DMS79 treated with DMSO at 0.1 percent for 48 hours (cell line): ENCODE results near the gene RFX3.

Experiments used
- DNase-seq: peaks from one replicate; lab custom pipeline; 2025; lab: John Stamatoyannopoulos, UW

RFX3 gene

GRCh38 chr9:3475300-3476020, 50.3 kb downstream of the RFX3 start:
- no peak for DNase-seq

- DNase-seq: no peak
These were observed 51.0 kb downstream of the RFX3 start for GRCh38 chr9:3474821-3475220.

GRCh38 chr9:3473405-3473804, 52.4 kb downstream of the RFX3 start:
- no peak for DNase-seq

GRCh38 chr9:3471883-3472282, 53.9 kb downstream of the RFX3 start:
- no peak for DNase-seq

GRCh38 chr9:3468421-3469205, 57.2 kb downstream of the RFX3 start:
- no peak for DNase-seq

GRCh38 chr9:3467593-3468219, 58.1 kb downstream of the RFX3 start:
- DNase-seq: no peak

GRCh38 chr9:3464033-3464638, 61.7 kb downstream of the RFX3 start:
- no peak for DNase-seq

- peak; percentile 25 for DNase-seq
These were observed 66.9 kb downstream of the RFX3 start for GRCh38 chr9:3458806-3459475.

- no peak for DNase-seq
These were observed 68.6 kb downstream of the RFX3 start for GRCh38 chr9:3457175-3457574.

GRCh38 chr9:3455717-3456116, 70.1 kb downstream of the RFX3 start:
- DNase-seq: peak; percentile 15

- no peak for DNase-seq
These were observed 70.7 kb downstream of the RFX3 start for GRCh38 chr9:3455094-3455493.

- DNase-seq: no peak
These were observed 73.8 kb downstream of the RFX3 start for GRCh38 chr9:3451956-3452355.

- peak; percentile 90 for DNase-seq
These were observed 78.0 kb downstream of the RFX3 start for GRCh38 chr9:3447788-3448187.

- DNase-seq: peak; percentile 83
These were observed 78.7 kb downstream of the RFX3 start for GRCh38 chr9:3447143-3447542.

- DNase-seq: no peak
These were observed 79.5 kb downstream of the RFX3 start for GRCh38 chr9:3446313-3446712.

- DNase-seq: no peak
These were observed 81.8 kb downstream of the RFX3 start for GRCh38 chr9:3444016-3444415.

- DNase-seq: no peak
These were observed 84.5 kb downstream of the RFX3 start for GRCh38 chr9:3441197-3441816.

- DNase-seq: peak; percentile 81
These were observed 89.0 kb downstream of the RFX3 start for GRCh38 chr9:3436629-3437420.

- no peak for DNase-seq
These were observed 90.1 kb downstream of the RFX3 start for GRCh38 chr9:3435732-3436131.

GRCh38 chr9:3434594-3434993, 91.2 kb downstream of the RFX3 start:
- no peak for DNase-seq

GRCh38 chr9:3433754-3434153, 92.0 kb downstream of the RFX3 start:
- no peak for DNase-seq
